CD4-positive, alpha-beta memory T cell (primary cell): ENCODE data around the gene RYR1. TPM values are rescaled to one million over a fixed set of nuclear protein-coding genes. Genes with fewer than 3 reads are reported as not detected.
"Not testable (repeated sequence)": the region's sequence is repeated elsewhere in the genome, so short reads cannot be mapped to it uniquely, and the experiment has no call there.

Source experiments
- CTCF ChIA-PET: fragments of 350-600 bp; sonication (Branson Sonifier 250); formaldehyde crosslinking; loops from one replicate; lab custom pipeline; 2021; ENCODE audit warnings: inconsistent platforms; ENCODE audit not compliant: partially characterized antibody; lab: Charles Lee
- POLR2A ChIA-PET: fragments of 350-600 bp; sonication (Branson Sonifier 250); formaldehyde crosslinking; loops from one replicate; lab custom pipeline; 2021; ENCODE audit not compliant: partially characterized antibody; lab: Charles Lee
- DNase-seq, 5 donors: peaks; one replicate each; pipeline versions ENCODE4 v3.0.0 to v3.0.0-alpha.2; 2020 to 2022; ENCODE audit warnings: mixed read lengths in 1 of 5
- H3K27ac ChIP-seq: one replicate; pipeline ENCODE4 v1.7.0; 2013; ENCODE audit warnings: low read depth, low read length
- H3K27me3 ChIP-seq: 2 replicates; pipeline ENCODE4 v1.7.0; 2013; ENCODE audit warnings: mild to moderate bottlenecking, low read length, moderate library complexity; ENCODE audit not compliant: insufficient read depth
- H3K36me3 ChIP-seq: 2 replicates; pipeline ENCODE4 v1.7.0; 2013; ENCODE audit warnings: mild to moderate bottlenecking, low read length, moderate library complexity; ENCODE audit not compliant: insufficient read depth
- H3K4me1 ChIP-seq: 2 replicates; pipeline ENCODE4 v1.7.0; 2013; ENCODE audit warnings: mild to moderate bottlenecking, low read length, moderate library complexity; ENCODE audit not compliant: insufficient read depth
- H3K4me3 ChIP-seq, 2 donors: one replicate each; pipeline ENCODE4 v1.7.0; 2013; ENCODE audit warnings: low read length in 2 of 2, mild to moderate bottlenecking in 1 of 2
- H3K9me3 ChIP-seq, 2 donors: one replicate each; pipeline ENCODE4 v1.7.0; 2013; ENCODE audit warnings: low read length in 2 of 2, control low read depth in 1 of 2; ENCODE audit not compliant: control insufficient read depth in 1 of 2
- H3K27ac Mint-ChIP-seq, 7 donors: one replicate each; pipeline ENCODE4 v1.8.0; 2020 to 2021; ENCODE audit warnings: mixed read lengths in 7 of 7, mild to moderate bottlenecking in 6 of 7, inconsistent platforms in 3 of 7, moderate library complexity in 3 of 7
- H3K27me3 Mint-ChIP-seq, 2 donors: one replicate each; pipeline ENCODE4 v1.8.0; 2020 to 2021; ENCODE audit warnings: mixed read lengths in 2 of 2
- H3K36me3 Mint-ChIP-seq, 2 donors: one replicate each; pipeline ENCODE4 v1.8.0; 2020 to 2021; ENCODE audit warnings: mixed read lengths in 2 of 2, inconsistent platforms in 1 of 2, mild to moderate bottlenecking in 1 of 2
- H3K4me1 Mint-ChIP-seq, 4 donors: one replicate each; pipeline ENCODE4 v1.8.0; 2020 to 2021; ENCODE audit warnings: mixed read lengths in 4 of 4, mild to moderate bottlenecking in 1 of 4
- H3K4me3 Mint-ChIP-seq, 8 donors: one replicate each; pipeline ENCODE4 v1.8.0; 2020 to 2021; ENCODE audit warnings: mixed read lengths in 8 of 8, mild to moderate bottlenecking in 7 of 8, moderate library complexity in 6 of 8, inconsistent platforms in 3 of 8
- H3K9me3 Mint-ChIP-seq, 8 donors: one replicate each; pipeline ENCODE4 v1.8.0; 2020 to 2021; ENCODE audit warnings: mixed read lengths in 8 of 8, mild to moderate bottlenecking in 5 of 8, inconsistent platforms in 3 of 8, moderate library complexity in 1 of 8
- intact Hi-C: fragments of 100-400 bp; cut with micrococcal nuclease; formaldehyde crosslinking; loops from one replicate; pipeline ENCODE4 v1.15.1; 2023
- polyA plus RNA-seq, 2 donors: library from polyadenylated mRNA; unstranded; fragments of 300-500 nt; fragmentation: Illumina TruSeq; gene quantifications; one replicate each; pipeline ENCODE4 v1.2.3, GENCODE V29; 2021
- total RNA-seq, 2 experiments: library from RNA; stranded (reverse); gene quantifications; one replicate each; pipeline ENCODE4 v1.2.3, GENCODE V29; 2021

Gene RYR1
- total and polyA plus RNA-seq, 4 experiments from 2014 or later: 0.02 to 6.2 (median 2.7) TPM

DNA sequence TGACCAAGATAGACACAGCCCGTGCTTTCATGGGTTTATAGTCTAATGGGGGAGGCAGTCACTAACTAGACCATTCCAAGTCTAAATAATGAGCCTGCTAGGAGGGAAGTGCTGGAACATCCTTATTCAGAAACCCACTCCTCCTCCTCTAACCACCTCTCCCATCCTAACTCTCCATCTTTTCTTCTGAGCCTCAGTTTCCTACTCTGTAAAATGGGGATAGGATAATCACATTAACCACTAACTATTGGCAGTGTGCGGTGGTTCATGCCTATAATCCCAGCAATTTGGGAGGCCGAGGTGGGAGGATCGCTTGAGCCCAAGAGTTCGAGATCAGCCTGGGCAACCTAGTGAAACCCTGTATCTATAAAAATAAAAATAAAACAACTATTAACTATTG is 115.6 kb downstream of the RYR1 start:
- no peak for DNase-seq

GRCh38 chr19:38549942-38550341 is 116.5 kb downstream of the RYR1 start:
- H3K4me3 Mint-ChIP-seq: no peak overlapping the region
- no peaks in the 10 kb centered on the region for H3K27me3 Mint-ChIP-seq
- Histone ChIP-seq H3K27me3 (no peaks in the 10 kb centered on the region), H3K4me3 (no peak overlapping the region), H3K4me1 (peaks cover 24% of the 10 kb centered on the region), H3K9me3 (no peaks in the 10 kb centered on the region), H3K27ac (no peak overlapping the region), H3K36me3 (no peaks in the 10 kb centered on the region)
- H3K27ac Mint-ChIP-seq: no peak overlapping the region
- intact Hi-C loops: no loop called here
- peaks cover 16 to 29% (median 19%) of the 10 kb centered on the region in 4 donors for H3K4me1 Mint-ChIP-seq
- POLR2A ChIA-PET: no interaction called here
- no peaks in the 10 kb centered on the region for H3K9me3 Mint-ChIP-seq
- DNase-seq: no peak
- CTCF ChIA-PET: no interaction called here
- no peaks in the 10 kb centered on the region for H3K36me3 Mint-ChIP-seq

More for the DNA sequence above, 115.6 kb downstream of the RYR1 start:
- H3K4me1 Mint-ChIP-seq: peaks cover 20 to 34% (median 22%) of the 10 kb centered on the region in 4 donors
- Histone ChIP-seq H3K4me3 (no peak overlapping the region), H3K27me3 (no peaks in the 10 kb centered on the region), H3K9me3 (no peaks in the 10 kb centered on the region), H3K4me1 (peaks cover 24% of the 10 kb centered on the region), H3K27ac (no peak overlapping the region), H3K36me3 (no peaks in the 10 kb centered on the region)
- no peaks in the 10 kb centered on the region for H3K36me3 Mint-ChIP-seq
- CTCF ChIA-PET: no interaction called here
- H3K4me3 Mint-ChIP-seq: no peak overlapping the region
- no peak overlapping the region for H3K27ac Mint-ChIP-seq
- intact Hi-C loops: no loop called here
- H3K9me3 Mint-ChIP-seq: no peaks in the 10 kb centered on the region
- POLR2A ChIA-PET: no interaction called here
- H3K27me3 Mint-ChIP-seq: no peaks in the 10 kb centered on the region

- Histone ChIP-seq H3K4me3 (no peak overlapping the region), H3K9me3 (no peaks in the 10 kb centered on the region), H3K36me3 (no peaks in the 10 kb centered on the region), H3K27ac (no peak overlapping the region), H3K4me1 (peaks cover 24% of the 10 kb centered on the region), H3K27me3 (no peaks in the 10 kb centered on the region)
- no peak overlapping the region for H3K4me3 Mint-ChIP-seq
- ChIA-PET CTCF (no interaction called here), POLR2A (interaction anchor here (3.0 kb wide), 1 partner anchor 68 kb away, joined by 15 read pairs; the partner anchor contains the start of genes EIF3K and MAP4K1)
- no peak for DNase-seq
- intact Hi-C loops: no loop called here
- no peak overlapping the region for H3K27ac Mint-ChIP-seq
- H3K9me3 Mint-ChIP-seq: no peaks in the 10 kb centered on the region
- H3K27me3 Mint-ChIP-seq: peaks cover 0 to under 1% of the 10 kb centered on the region in 2 donors
- no peaks in the 10 kb centered on the region for H3K36me3 Mint-ChIP-seq
- H3K4me1 Mint-ChIP-seq: peaks cover 17 to 33% (median 21%) of the 10 kb centered on the region in 4 donors
Measured at GRCh38 chr19:38550376-38550775, 116.9 kb downstream of the RYR1 start.

- peak overlapping the region in 5 of 7 donors; percentile 38 to 74 (median 64) for H3K27ac Mint-ChIP-seq
- Histone ChIP-seq H3K36me3 (no peaks in the 10 kb centered on the region), H3K27me3 (no peaks in the 10 kb centered on the region), H3K4me3 (no peak overlapping the region), H3K4me1 (peaks cover 25% of the 10 kb centered on the region), H3K9me3 (no peaks in the 10 kb centered on the region), H3K27ac (no peak overlapping the region)
- H3K4me3 Mint-ChIP-seq: peak overlapping the region in 6 of 8 donors; percentile 7 to 64 (median 29)
- H3K36me3 Mint-ChIP-seq: no peaks in the 10 kb centered on the region
- DNase-seq: no peak
- no peaks in the 10 kb centered on the region for H3K9me3 Mint-ChIP-seq
- ChIA-PET POLR2A (interaction anchor here (0.6 to 3.0 kb wide), 2 partner anchors 67 to 351 kb away, joined by 3 to 15 read pairs; partner anchors contain the start of genes EIF3K and MAP4K1), CTCF (interaction anchor here (0.8 to 3.1 kb wide), 5 partner anchors 36 to 86 kb away, joined by 3 to 10 read pairs (median 4); partner anchors contain the start of genes EIF3K and MAP4K1)
- intact Hi-C loops: no loop called here
- peaks cover 0 to 3% of the 10 kb centered on the region in 2 donors for H3K27me3 Mint-ChIP-seq
- H3K4me1 Mint-ChIP-seq: peaks cover 18 to 36% (median 23%) of the 10 kb centered on the region in 4 donors
Measured at GRCh38 chr19:38551450-38551813, 117.9 kb downstream of the RYR1 start.

DNA sequence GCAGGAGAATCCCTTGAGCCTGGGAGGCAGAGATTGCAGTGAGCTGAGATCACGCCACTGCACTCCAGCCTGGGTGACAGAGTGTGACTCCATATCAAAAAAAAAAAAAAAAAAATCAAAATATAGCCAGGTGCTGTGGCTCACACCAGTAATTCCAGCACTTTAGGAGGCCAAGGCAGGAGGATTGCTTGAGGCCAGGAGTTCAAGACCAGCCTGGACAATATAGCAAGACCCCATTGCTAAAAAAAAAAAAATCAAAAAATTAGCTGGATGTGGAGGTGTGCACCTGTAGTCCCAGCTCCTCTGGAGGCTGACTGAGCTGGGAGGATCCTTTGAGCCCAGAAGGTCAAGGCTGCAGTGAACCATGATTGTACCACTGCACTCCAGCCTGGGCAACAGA is 119.7 kb downstream of the RYR1 start:
- POLR2A ChIA-PET: interaction anchor here (3.0 kb wide), 1 partner anchor 65 kb away, joined by 15 read pairs; the partner anchor contains the start of genes EIF3K and MAP4K1

GRCh38 chr19:38554676-38555141 is 121.2 kb downstream of the RYR1 start:
- Mint-ChIP-seq H3K27me3 (peaks cover 0 to 3% of the 10 kb centered on the region in 2 donors), H3K9me3 (no peaks in the 10 kb centered on the region), H3K36me3 (no peaks in the 10 kb centered on the region), H3K4me1 (peaks cover 27 to 63% (median 39%) of the 10 kb centered on the region in 4 donors), H3K4me3 (no peak overlapping the region), H3K27ac (no peak overlapping the region)
- H3K27me3 ChIP-seq: no peaks in the 10 kb centered on the region
- no peak overlapping the region for H3K4me3 ChIP-seq
- no peaks in the 10 kb centered on the region for H3K9me3 ChIP-seq
- H3K27ac ChIP-seq: no peak overlapping the region
- H3K4me1 ChIP-seq: peaks cover 47% of the 10 kb centered on the region
- no peaks in the 10 kb centered on the region for H3K36me3 ChIP-seq
- CTCF ChIA-PET: interaction anchor here (0.7 kb wide), 1 partner anchor 325 kb away, joined by 4 read pairs; no protein-coding TSS in a partner anchor
- no peak for DNase-seq
- intact Hi-C loops: loop anchor here (5.0 kb wide), 2 partner anchors 37 to 83 kb away; no protein-coding TSS in a partner anchor
- POLR2A ChIA-PET: interaction anchor here (0.6 to 0.9 kb wide), 2 partner anchors 24 to 376 kb away, joined by 3 read pairs; partner anchors contain the start of genes MRPS12 and SARS2

More for the DNA sequence above, 119.7 kb downstream of the RYR1 start:
- intact Hi-C loops, H3K36me3 Mint-ChIP-seq, H3K27me3 Mint-ChIP-seq, DNase-seq, H3K27ac ChIP-seq, H3K9me3 Mint-ChIP-seq, H3K36me3 ChIP-seq, H3K27me3 ChIP-seq, H3K4me3 ChIP-seq, H3K9me3 ChIP-seq, H3K27ac Mint-ChIP-seq: not testable (repeated sequence)
- Mint-ChIP-seq H3K4me1 (peaks cover 26 to 49% (median 30%) of the 10 kb centered on the region in 4 donors), H3K4me3 (peak overlapping the region in 1 of 8 donors; percentile 58)
- H3K4me1 ChIP-seq: peaks cover 38% of the 10 kb centered on the region
- CTCF ChIA-PET: interaction anchor here (3.1 kb wide), 1 partner anchor 81 kb away, joined by 10 read pairs; no protein-coding TSS in a partner anchor

GRCh38 chr19:38555200-38555599 is 121.7 kb downstream of the RYR1 start:
- H3K27me3 ChIP-seq: no peaks in the 10 kb centered on the region
- no peaks in the 10 kb centered on the region for H3K36me3 ChIP-seq
- no peaks in the 10 kb centered on the region for H3K9me3 Mint-ChIP-seq
- peaks cover 52% of the 10 kb centered on the region for H3K4me1 ChIP-seq
- no peaks in the 10 kb centered on the region for H3K36me3 Mint-ChIP-seq
- peak overlapping the region in 1 of 7 donors; percentile 36 for H3K27ac Mint-ChIP-seq
- H3K4me1 Mint-ChIP-seq: peaks cover 30 to 65% (median 44%) of the 10 kb centered on the region in 4 donors
- peaks cover 0 to 3% of the 10 kb centered on the region in 2 donors for H3K27me3 Mint-ChIP-seq
- H3K4me3 Mint-ChIP-seq: peak overlapping the region in 2 of 8 donors; percentile 1 to 63
- no peak overlapping the region for H3K4me3 ChIP-seq
- intact Hi-C loops: loop anchor here (5.0 kb wide), 2 partner anchors 38 to 82 kb away; no protein-coding TSS in a partner anchor
- H3K9me3 ChIP-seq: no peaks in the 10 kb centered on the region
- ChIA-PET POLR2A (no interaction called here), CTCF (interaction anchor here (0.7 kb wide), 2 partner anchors 80 to 324 kb away, joined by 3 to 4 read pairs; no protein-coding TSS in a partner anchor)
- H3K27ac ChIP-seq: no peak overlapping the region
- no peak for DNase-seq
